Myocyte (in vitro differentiated cells): ENCODE measurements around the gene SLX4IP. TPM values are rescaled to one million over a fixed set of nuclear protein-coding genes. Genes with fewer than 3 reads are reported as not detected.
A peak's percentile ranks its signal among the peaks of the same experiment; 100 is the strongest.

Experiments
- DNase-seq: peaks from one replicate; pipeline ENCODE4 v3.0.0-alpha.2; 2012; ENCODE audit warnings: low read depth
- total RNA-seq: library from RNA; depleted of rRNA; stranded (reverse); fragments of >200 nt; gene quantifications from 2 replicates; pipeline ENCODE4 v1.2.3, GENCODE V29; 2014

SLX4IP gene
- total RNA-seq, 1 donor from 2014 or later, result 3.0 TPM

DNA sequence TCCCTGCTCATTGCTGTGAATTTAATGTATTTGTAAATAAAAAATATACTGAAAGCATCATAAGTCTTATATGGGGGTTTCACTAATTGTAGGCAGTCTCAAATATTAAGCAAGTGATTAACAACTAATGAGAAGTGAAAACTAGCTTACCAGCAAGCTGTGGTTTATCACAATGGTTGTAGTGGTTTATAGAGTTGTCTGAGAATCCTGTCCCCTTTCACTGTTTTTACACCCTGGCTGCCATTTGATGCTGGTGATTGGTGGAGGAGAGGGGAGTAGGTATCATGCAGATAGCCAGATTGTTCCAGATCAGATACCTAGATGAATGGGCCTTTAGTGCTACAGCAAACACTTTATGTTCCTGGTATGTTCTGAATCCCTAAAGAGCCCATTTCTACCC is 7.1 kb upstream of the SLX4IP start:
- DNase-seq, result no peak

DNA sequence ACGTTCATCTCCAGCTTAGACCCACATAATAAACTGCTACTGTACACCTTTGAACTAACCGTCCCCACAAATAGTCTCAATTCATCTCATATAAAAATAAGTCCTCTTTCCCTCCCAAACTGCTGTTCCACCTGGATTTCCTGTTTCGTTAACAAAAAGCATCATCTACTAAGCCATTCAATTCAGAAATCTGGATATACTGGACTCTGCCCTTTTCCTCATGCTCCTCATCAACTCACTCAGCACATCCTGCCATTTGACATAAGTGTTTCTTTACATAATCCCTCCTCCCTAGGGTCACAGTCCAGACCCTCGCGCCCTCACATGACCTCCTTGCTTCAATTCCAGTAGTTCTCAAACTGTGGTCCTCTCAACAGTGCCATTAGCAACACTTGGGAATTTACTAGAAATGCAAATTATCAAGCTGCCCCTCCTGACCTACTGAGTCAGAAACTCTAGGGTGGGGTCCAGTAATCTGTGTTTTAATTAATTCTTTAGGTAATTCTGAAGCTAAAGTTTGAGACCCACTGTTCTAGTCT is 5.6 kb upstream of the SLX4IP start:
- no peak for DNase-seq

DNA sequence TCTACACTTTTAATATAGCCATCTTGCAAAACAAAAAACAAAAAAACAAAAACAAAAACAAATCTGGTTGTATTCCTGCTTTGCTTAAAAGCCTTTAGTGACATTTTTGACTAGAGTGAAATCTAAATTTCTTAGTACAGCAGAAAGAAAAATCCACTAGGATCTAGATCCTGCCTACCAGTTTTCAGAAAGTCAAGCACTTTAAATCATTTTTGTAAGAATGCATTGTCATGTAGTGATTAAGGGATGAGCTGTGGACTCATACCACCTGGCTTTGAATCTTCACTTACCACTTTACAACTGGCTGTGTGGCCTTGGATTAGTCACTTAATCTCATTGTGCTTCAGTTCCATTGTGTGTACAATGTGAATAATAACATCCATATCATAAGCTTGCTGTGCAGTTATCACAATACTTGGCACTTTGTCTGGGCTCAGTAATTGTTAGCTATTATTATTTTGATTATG is 5.1 kb upstream of the SLX4IP start:
- DNase-seq, result peak; percentile 15

DNA sequence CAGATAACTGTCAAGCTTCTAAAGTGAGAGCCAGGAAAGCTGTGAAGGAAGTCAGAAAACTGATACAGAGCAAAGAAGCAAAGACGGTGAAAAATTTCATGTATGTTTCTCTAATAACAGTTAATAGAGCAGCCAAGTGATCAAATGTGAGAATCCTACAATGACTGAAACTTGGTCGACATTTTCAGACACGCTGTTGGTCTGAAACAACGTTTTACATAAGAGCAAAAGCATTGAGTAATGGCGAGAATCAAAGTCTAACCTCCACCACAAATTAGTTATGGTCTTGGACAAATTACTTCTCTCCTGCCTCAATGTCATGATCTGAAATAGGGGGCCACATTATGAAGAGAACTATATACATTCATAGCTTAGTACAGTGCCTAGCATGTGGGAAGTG is 4.4 kb upstream of the SLX4IP start:
- no peak for DNase-seq

DNA sequence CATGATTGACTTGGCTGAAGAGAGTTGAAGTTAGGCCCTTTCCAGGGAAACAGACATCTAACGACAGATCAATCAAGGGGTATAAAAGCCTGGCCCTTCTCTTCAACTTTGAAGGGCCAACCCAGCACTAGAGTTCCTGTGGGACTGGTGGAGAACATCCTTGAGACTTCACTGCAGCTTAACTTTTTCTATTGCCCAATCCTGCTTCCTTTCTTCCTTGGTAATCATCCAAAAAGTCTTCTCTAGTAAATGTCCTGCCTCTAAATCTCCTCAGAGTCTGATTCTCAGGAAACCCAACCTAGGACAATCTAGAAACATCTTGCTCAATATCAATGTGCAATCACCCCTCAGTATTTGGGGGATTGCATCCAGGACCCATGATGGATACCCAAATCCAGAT is 3.0 kb upstream of the SLX4IP start:
- DNase-seq, result no peak

DNA sequence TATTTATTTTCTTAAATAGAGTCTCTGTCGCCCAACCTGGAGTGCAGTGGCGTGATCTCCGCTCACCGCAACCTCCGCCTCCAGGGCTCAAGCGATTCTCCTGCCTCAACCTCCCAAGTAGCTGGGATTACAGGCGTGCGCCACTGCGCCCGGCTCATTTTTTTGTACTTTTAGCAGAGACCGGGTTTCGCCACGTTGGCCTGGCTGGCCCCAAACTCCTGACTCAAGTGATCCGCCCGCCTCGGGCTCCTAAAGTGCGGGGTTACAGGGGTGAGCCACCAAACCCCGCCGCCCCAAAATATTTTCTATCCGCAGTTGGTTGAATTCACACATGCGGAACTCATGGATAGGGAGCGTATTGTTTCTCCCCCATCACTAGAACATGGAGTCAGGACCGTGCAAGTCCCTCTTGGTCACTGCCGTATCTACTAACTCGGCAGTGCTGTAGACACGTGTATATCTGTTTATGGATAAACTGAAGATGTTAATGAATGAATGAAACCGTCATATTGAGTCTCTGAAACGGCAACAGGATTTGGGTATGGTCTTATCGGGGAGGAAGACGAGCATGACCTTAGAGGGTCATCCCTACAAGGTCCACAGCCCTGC is 2.0 kb upstream of the SLX4IP start:
- no peak for DNase-seq

DNA sequence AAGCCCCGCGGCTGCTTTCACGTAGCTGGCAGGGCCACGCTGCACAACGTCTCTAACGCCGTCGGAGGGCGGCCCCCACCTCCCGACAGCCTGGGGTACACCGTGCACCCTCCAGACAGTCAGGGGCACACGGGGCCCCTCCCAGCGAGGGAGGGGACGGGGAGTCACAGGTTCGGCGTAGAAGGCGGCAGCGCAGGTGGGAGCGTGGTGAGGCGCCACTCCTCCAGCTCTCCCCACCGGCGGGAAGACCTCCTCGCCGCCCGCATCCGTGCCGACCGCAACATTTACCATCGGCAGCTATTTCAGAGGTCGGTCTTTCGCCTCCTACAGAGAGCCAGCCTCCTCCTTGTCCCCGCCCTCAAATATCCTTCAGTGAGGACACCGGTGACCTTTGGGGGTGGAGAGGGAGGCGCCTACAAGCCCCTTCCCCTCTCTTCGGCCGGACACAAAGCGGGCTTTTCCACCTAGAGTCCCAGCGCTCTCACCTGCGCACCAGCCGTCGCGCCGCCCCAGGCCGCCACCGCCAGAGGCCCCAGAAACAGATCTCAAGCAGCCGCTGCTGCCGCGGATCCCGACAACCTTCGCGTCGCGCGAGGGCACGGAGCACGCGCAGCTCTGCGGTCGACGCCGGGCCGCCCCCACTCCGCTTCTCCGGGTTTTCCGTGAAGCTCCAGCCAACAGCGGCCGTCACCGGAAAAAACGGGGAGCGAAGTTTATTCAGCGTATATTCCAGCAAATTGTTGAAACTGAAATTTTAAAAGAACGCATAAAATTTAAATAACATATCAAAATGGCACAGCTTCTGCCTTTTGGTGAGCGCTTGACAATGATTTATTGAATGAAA is 1.3 kb upstream of the SLX4IP start, which contains the start of gene MKKS:
Gene MKKS (minus strand): TSS at position 600 of the 844 bp plus-strand sequence. CDS start 20,708 bp downstream, outside the sequence.
- peak; percentile 94 for DNase-seq

DNA sequence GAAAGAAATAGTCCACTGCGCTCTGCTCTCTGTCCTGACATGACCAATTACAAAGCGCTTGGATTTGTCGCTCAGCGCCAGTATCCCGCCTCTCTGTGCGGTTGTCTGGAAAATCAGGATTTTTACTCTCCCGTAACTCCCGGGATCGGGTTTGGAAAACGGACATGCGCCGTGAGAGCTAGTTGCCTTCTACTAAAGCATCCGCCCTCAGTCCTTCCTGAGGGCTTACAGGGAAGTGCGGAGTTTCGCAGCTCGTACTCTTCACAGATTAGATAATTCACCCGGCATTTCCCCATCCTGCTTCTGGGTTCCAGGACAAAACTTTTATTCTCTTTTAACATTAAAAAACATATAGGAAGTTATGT is 656 bp upstream of the SLX4IP start:
- DNase-seq, result peak; percentile 100

DNA sequence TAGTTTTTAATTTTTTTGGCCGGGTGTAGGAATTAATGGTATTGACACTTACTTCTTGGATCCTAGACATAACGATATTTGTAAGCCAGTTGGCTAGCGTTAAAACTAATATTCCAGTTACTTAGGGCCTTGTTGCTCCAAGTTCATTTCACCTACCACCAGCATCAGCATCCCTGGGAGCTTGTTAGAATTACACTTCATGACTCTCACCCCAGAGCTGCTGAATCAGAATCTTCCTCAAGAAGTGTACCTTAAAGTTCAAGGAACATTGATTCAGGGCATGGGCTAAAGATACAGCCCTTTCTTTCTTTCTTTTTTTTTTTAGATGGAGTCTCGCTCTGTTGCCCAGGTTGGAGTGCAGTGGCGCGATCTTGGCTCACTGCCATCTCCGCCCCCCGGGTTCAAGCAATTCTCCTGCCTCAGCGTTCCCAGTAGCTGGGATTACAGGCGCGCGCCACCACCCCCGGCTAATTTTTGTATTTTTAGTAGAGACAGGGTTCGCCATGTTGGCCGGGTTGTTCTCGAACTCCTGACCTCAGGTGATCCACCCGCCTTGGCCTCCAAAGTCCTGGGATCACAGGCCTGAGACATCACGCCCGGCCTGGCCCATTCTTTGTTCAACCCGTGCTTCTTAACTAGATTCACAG is 1.1 kb downstream of the SLX4IP start:
- no peak for DNase-seq

DNA sequence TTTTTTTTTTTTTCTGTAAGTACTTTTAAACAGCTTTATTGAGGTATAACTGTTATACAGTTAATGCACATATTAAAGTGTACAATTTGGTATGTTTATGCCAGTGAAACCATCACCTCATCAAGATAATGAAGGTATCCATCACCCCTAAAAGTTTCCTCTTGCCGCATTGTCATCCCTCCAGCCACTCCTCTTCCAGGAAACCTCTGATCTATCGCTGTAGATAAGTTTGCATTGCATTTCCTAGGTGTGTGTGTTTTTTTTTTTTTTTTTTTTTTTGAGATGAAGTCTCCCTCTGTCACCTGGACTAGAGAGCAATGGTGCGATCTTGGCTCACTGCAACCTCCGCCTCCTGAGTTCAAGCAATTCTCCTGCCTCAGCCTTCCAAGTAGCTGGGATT is 3.1 kb downstream of the SLX4IP start:
- DNase-seq, result no peak

DNA sequence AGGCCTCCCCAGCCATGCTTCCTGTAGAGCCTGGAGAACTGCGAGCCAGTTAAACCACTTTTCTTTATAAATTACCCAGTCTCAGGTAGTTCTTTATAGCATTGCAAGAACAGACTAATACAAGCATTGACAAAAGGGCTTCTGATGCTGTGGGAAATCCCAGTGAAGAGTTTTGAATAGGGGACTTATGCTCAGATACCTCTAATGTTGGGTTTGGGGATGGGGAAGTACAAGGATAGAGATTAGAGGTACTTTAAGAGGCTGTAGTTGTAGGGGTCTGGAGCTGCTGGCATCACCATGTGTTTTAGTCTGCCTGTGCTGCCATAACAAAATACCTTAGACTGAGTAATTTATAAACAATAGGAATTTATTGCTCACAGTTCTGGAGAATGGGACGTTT is 8.8 kb downstream of the SLX4IP start:
- no peak for DNase-seq

DNA sequence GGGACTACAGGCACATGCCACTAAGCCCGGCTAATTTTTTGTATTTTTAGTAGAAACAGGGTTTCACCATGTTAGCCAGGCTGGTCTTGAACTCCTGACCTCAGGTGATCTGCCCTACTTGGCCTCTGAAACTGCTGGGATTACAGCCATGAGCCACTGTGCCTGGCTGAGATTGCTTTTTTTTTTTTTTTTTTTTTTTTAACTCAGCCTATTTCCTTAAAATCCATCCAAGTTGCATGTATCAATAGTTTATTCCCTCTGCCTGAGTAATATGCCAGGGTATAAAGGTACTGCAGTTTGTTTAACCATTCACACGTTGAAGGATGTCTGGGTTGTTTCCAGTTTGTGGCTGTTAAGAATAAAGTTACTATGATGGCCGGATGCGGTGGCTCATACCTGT is 10.7 kb downstream of the SLX4IP start:
- DNase-seq, result no peak

DNA sequence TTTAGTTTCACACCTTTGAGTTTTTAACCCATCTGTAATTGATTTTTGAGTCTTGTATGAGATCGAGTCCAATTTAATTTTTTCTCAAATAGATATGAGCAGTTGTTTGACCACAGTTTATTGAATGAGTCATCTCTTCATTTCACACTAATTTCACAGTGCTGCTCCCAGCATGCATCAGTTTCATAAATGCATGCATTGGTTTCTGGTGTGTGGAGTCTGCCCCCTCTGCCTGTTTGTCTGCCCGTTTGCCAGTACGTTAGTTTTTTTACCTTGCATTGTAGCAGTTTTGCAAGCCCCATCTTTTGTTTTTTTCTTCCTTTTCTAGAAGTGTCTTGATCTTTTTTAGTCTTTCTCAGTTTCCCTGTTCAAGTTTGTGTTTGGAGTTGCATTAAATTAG is 11.9 kb downstream of the SLX4IP start:
- DNase-seq, result peak; percentile 56

DNA sequence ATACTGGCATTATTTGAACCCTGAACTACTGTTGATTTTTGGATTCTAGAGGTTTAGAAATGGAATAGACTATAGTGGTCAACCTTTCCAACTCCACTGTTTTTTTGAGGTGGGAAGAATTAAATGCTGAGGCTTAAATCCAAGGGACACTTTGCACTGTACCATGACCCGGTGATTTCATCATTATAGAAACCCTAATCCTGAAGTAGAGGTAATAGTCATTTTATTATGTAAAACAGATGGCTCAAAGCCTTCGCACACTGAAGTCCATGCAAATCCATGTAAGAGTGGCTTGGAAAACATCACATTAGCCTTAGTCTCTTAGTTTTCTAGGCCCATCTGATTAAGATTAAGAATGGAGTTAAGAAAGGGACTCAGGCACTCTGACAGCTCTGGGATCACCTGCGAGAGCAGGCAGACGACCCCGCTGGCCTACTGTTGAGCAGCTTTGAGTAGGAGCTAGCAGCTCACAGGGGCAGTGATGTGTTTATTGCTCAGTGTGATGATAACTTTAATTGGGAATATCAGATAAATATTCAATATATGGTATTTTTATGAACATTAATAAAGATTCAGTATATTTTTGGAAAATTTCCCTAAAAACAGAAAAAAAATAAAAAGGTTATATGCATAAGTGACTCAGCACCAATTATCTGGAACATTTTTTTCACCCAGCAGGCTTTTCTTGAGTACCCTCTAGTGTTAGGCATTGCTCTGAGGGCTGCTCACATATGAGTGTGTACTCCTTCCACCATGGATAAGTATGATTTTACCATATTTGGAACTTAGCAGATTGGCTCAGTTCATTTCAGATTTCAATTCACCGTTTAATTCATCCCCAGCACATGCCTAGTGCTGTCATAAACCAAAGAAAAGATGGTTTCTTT is 13.4 kb downstream of the SLX4IP start:
- no peak for DNase-seq

DNA sequence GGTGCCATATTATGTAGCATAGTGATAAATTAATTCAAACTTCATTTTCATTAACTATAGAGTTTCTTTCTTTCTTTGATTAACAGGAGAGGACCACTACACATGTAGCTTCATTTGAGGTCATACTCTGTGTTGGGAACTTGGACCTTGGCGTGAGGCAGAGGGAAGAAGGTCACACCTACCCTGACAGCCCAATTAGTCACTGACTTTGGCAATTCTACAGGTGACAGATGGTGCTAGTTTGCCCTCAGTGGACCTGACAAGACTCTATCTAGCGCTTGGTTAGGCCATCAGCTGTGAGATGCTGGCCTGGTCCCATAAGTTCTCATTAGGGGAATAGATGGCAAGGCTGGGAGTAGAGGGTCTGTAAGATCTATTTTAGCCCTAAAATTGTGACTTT is 14.2 kb downstream of the SLX4IP start:
- peak; percentile 27 for DNase-seq

DNA sequence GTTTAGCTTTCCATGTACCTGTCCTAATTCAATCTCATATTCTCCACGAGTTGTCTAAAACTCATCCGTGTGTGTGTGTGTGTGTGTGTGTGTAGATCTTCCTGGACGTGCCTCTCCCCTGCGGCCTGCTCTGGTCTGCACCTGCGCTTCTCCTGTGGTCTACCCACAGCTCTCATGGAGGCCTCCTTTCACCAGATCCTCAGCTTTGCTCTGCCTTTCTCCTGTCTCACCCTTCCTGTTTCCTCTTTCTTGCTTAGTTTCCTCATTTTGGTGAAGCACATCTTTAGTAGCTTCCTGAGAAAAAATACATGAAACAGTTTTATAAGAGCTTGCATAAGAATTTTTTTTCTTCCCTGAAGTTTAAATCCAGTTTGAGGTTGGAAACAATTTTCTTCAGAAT is 18.1 kb downstream of the SLX4IP start:
- no peak for DNase-seq

DNA sequence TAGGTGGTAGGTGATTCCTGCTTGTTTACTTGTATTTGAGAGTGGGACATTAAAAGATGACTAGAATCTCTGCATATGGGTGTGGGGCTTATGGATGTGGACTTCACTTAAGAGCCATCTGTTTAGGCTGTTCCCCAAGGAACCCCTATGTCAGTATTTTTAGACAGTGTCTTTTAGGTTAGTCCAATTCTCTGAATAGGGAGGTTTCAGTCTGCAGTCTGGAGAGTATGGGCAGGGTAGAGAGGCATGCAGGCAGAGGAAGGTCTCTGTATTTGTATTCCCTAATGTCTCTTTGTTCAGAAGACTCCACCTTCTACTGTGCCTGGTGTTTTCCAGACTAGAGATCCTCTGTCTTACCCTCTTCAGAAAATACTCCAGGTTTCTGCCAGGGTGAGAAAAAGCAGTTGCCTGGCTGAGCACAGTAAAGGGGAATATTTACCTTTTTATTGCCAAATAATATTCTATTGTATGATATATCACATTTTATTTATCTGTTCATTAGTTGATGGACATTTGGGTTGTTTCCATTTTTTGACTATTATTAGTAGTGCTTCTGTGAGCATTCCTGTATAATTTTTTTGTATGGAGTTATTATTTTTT is 19.1 kb downstream of the SLX4IP start:
- DNase-seq, result no peak

DNA sequence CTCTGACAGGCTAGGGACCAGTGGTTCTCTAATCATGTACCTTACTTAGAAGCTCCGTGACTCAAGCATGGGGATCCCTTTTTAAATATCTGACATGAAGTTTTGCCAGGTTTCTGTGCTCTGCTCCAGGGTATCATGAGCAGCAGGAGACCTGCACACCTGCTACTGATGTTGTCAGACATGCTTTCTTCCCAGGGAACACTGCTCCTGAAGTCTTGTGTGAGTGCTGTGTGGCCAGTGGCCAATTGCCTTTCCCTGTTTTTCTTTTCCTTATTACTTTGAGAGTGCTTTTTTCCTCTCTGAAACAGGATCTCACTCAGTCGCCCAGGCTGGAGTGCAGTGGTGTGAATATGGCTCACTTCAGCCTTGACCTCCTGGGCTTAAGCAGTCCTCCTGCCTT is 26.4 kb downstream of the SLX4IP start:
- no peak for DNase-seq

DNA sequence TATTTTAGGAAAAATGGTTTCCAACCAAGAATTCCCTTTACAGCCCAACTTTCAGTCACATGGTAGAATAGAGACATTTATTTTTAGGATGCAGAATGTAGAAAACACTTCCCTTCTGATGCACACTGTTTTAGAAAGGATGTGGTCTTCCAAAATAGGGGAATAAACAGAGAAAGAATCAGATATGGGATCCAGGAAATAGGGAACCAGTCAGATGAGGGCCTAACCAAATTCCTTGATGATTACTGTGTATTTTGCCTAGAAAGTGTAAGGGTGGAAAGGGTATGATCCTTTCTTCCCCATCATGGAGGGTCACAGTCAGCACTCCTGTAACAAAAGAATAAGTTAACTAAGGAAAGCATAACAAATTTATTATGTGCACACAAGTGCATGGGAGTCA is 27.4 kb downstream of the SLX4IP start:
- DNase-seq, result no peak

DNA sequence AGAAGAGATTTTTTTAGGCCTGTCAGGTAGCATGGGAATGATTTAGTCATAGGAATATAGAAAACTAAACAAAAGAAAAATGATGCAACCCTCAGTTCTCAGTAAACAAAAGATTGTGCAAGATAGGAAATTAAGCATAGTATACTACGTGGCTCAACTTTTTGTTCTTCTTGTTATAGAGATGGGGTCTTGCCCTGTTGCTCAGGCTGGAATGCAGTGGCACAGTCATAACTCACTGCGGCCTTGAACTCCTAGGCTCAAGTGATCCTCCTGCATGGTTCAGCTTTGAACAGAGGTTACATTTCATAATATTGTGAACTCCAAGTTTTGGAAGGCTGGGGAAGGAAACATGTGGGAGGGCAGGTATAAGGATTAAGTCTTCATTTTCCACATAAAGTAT is 28.5 kb downstream of the SLX4IP start:
- no peak for DNase-seq

DNA sequence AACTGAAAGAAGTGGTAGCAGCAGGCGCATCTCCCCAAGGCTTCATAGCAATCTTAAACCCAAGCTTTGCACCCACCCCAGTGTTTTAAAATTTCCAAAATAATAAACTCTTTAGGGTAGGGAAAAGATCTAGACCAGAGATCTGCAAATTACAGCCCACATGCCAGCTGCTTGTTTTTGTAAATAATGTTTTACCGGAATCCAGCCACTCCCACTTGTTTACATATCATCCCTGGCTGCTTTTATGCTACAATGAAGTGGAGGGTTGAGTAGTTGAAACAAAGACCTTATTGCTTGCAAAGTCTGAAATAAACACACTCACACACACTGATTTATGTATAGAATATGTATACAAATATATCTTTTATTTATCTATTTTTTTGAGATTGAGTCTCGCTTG is 30.0 kb downstream of the SLX4IP start:
- no peak for DNase-seq
